Adipocyte (in vitro differentiated cells): ENCODE measurements around the gene PDE4D.
"Not testable (repeated sequence)": the region's sequence is repeated elsewhere in the genome, so short reads cannot be mapped to it uniquely, and the experiment has no call there.

ENCODE experiments used
- DNase-seq: peaks from one replicate; pipeline ENCODE4 v3.0.0-alpha.2; 2015; ENCODE audit warnings: low read depth
- H3K27me3 ChIP-seq: replicated peaks from 2 replicates; pipeline ENCODE4 v1.7.0; 2013; ENCODE audit warnings: mild to moderate bottlenecking, low read length, moderate library complexity; ENCODE audit not compliant: control insufficient read depth, insufficient read depth
- H3K36me3 ChIP-seq: 2 replicates; pipeline ENCODE4 v1.7.0; 2013; ENCODE audit warnings: low read length, mild to moderate bottlenecking, moderate library complexity; ENCODE audit not compliant: control insufficient read depth, insufficient read depth, severe bottlenecking
- H3K4me1 ChIP-seq: 2 replicates; pipeline ENCODE4 v1.7.0; 2013; ENCODE audit warnings: mild to moderate bottlenecking, low read length, moderate library complexity; ENCODE audit not compliant: control insufficient read depth, insufficient read depth
- H3K4me3 ChIP-seq: 2 replicates; pipeline ENCODE4 v1.7.0; 2013; ENCODE audit warnings: mild to moderate bottlenecking, low read length, moderate library complexity
- H3K9ac ChIP-seq: 2 replicates; pipeline ENCODE4 v1.7.0; 2013; ENCODE audit warnings: mild to moderate bottlenecking, low read length, moderate library complexity
- H3K9me3 ChIP-seq: 2 replicates; pipeline ENCODE4 v1.7.0; 2013; ENCODE audit warnings: mild to moderate bottlenecking, low read length, moderate library complexity; ENCODE audit not compliant: control insufficient read depth

Gene PDE4D

DNA sequence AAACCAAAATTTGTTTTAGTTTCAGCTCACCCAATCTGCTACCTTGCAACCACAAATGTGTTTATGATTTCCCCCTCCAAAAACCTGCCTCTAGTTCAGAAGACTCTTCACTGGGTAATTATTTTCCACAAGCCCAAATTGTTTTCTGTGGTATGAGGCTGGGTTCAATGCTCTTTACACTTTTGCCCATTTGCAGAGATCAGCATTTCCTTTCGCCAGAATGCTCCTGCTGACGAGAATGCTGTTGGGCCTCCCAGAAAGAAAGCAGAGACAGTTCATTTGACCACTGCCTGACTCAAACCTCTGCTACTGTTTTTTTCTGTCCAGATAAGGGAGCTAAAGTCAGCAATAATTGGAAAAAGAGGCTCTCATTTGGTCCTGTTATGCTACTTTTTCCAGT, 427.3 kb downstream of the PDE4D start:
- H3K9ac ChIP-seq = no peak overlapping the region
- no peaks in the 10 kb centered on the region for H3K36me3 ChIP-seq
- H3K4me3 ChIP-seq = no peak overlapping the region
- peaks cover 4% of the 10 kb centered on the region for H3K9me3 ChIP-seq
- H3K27me3 ChIP-seq = no peaks in the 10 kb centered on the region
- DNase-seq = no peak
- H3K4me1 ChIP-seq = no peaks in the 10 kb centered on the region

DNA sequence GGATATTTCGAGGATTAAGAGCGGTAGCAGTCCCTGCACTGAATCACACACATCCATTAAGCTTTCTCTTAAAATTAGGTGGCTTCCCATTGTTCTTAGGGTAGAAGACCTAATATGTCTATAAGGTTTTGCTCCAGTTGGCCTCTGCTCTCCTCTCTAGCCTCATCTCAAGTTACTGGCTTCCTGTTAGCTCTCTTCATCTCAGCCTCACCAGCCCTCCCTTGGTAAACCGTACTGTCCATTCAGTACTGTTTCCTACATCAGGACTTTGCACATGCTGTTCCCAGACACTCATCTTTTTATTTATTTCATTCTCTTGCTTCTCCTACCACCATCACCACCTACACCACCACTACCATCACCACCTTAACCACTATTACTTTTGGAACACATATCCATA, 428.6 kb downstream of the PDE4D start:
- no peak for DNase-seq
- H3K9ac ChIP-seq = no peak overlapping the region
- no peaks in the 10 kb centered on the region for H3K36me3 ChIP-seq
- H3K9me3 ChIP-seq = no peaks in the 10 kb centered on the region
- H3K4me3 ChIP-seq = no peak overlapping the region
- H3K4me1 ChIP-seq = no peaks in the 10 kb centered on the region
- no peaks in the 10 kb centered on the region for H3K27me3 ChIP-seq

GRCh38 chr5:59463618-59464166, 429.8 kb downstream of the PDE4D start:
- H3K36me3 ChIP-seq, DNase-seq, H3K4me1 ChIP-seq, H3K9ac ChIP-seq, H3K9me3 ChIP-seq, H3K4me3 ChIP-seq, H3K27me3 ChIP-seq: not testable (repeated sequence)

- no peaks in the 10 kb centered on the region for H3K4me1 ChIP-seq
- H3K27me3 ChIP-seq = no peaks in the 10 kb centered on the region
- H3K4me3 ChIP-seq = no peak overlapping the region
- no peak for DNase-seq
- no peaks in the 10 kb centered on the region for H3K9me3 ChIP-seq
- H3K9ac ChIP-seq = no peak overlapping the region
- no peaks in the 10 kb centered on the region for H3K36me3 ChIP-seq
These were observed 430.6 kb downstream of the PDE4D start for GRCh38 chr5:59462956-59463355.

DNA sequence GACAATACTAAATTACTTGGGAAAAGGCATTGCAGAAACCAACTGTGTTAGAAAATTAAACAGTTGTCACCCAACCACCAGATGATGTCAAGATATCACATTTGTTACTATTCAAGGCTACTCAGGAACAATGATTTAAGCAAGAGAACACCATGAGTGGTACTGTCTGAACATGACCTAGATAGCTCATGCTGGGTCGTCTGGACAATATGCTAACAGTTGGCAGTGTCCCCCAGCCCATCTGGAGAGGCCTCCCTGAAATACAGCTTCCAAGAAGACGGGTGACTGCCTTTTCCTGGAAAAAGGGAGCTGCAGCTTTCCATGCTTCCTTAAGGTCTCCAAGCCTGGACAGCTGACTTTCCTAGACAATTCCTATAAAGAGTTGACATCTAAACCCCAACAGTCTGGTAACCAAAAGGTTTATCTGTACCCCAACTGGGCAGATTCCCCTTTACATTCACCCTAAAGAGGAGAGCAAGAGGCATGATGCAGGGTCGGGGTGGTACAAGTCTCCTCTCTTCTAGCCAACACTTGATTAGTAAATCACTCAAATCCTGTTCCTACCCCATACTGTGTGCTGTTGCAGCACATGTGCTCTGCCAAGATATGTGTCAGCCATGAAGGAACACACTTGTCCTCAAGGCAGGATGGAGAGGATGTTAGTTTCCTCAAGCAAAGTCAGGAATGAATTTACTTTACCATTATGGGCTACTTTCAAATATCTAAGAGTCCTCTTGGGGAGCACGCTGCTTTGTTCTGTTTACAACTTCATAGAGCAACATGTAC, 433.0 kb downstream of the PDE4D start:
- no peak for DNase-seq
- H3K9me3 ChIP-seq = peaks cover 7% of the 10 kb centered on the region
- H3K4me3 ChIP-seq = no peak overlapping the region
- H3K27me3 ChIP-seq = peaks cover 3% of the 10 kb centered on the region
- no peaks in the 10 kb centered on the region for H3K36me3 ChIP-seq
- H3K4me1 ChIP-seq = no peaks in the 10 kb centered on the region
- H3K9ac ChIP-seq = no peak overlapping the region

- no peak overlapping the region for H3K9ac ChIP-seq
- peaks cover 7% of the 10 kb centered on the region for H3K9me3 ChIP-seq
- no peak overlapping the region for H3K4me3 ChIP-seq
- H3K36me3 ChIP-seq = no peaks in the 10 kb centered on the region
- peaks cover 3% of the 10 kb centered on the region for H3K27me3 ChIP-seq
- no peak for DNase-seq
- H3K4me1 ChIP-seq = no peaks in the 10 kb centered on the region
These were observed 434.4 kb downstream of the PDE4D start for GRCh38 chr5:59458966-59459729.

DNA sequence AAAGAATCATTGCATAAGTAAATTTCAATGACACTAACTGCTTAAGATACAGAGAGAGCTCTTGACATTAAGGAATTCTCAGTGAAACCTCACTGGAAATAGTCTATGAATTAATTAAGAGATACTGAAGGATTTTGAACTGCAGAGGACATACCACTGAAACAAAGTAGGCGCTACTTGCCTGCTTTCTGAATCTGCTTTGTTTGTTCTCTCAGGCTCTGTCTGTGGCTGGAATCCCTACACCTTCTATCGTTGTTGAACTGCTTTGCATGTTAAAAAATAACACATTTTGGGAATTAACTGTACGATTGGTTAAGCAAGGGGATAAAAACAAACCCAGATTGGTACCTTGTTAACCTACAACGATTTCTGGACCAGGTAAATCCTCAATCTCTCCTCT, 435.2 kb downstream of the PDE4D start:
- Histone ChIP-seq H3K9me3 (peaks cover 7% of the 10 kb centered on the region), H3K9ac (no peak overlapping the region)

GRCh38 chr5:59449905-59450644, 443.5 kb downstream of the PDE4D start:
- Histone ChIP-seq H3K4me3 (no peak overlapping the region), H3K9me3 (peaks cover 12% of the 10 kb centered on the region), H3K27me3 (no peaks in the 10 kb centered on the region), H3K4me1 (no peaks in the 10 kb centered on the region), H3K36me3 (no peaks in the 10 kb centered on the region), H3K9ac (no peak overlapping the region)
- DNase-seq = no peak

More for the DNA sequence above, 435.2 kb downstream of the PDE4D start:
- peaks cover 3% of the 10 kb centered on the region for H3K27me3 ChIP-seq
- H3K4me1 ChIP-seq = no peaks in the 10 kb centered on the region
- no peak for DNase-seq
- no peak overlapping the region for H3K4me3 ChIP-seq
- no peaks in the 10 kb centered on the region for H3K36me3 ChIP-seq

- H3K4me1 ChIP-seq = no peaks in the 10 kb centered on the region
- no peaks in the 10 kb centered on the region for H3K27me3 ChIP-seq
- H3K4me3 ChIP-seq = no peak overlapping the region
- no peak overlapping the region for H3K9ac ChIP-seq
- H3K36me3 ChIP-seq = no peaks in the 10 kb centered on the region
- H3K9me3 ChIP-seq = peaks cover 12% of the 10 kb centered on the region
- no peak for DNase-seq
These were observed 447.2 kb downstream of the PDE4D start for GRCh38 chr5:59446356-59446755.

GRCh38 chr5:59445741-59446140, 447.8 kb downstream of the PDE4D start:
- no peak for DNase-seq
- H3K36me3 ChIP-seq = no peaks in the 10 kb centered on the region

GRCh38 chr5:59439303-59439702, 454.2 kb downstream of the PDE4D start:
- no peak for DNase-seq
- no peaks in the 10 kb centered on the region for H3K9me3 ChIP-seq
- no peak overlapping the region for H3K9ac ChIP-seq
- no peaks in the 10 kb centered on the region for H3K4me1 ChIP-seq
- H3K27me3 ChIP-seq = peaks cover 2% of the 10 kb centered on the region
- no peaks in the 10 kb centered on the region for H3K36me3 ChIP-seq
- no peak overlapping the region for H3K4me3 ChIP-seq

More at GRCh38 chr5:59445741-59446140, 447.8 kb downstream of the PDE4D start:
- no peak overlapping the region for H3K4me3 ChIP-seq
- H3K9ac ChIP-seq = no peak overlapping the region
- no peaks in the 10 kb centered on the region for H3K4me1 ChIP-seq
- H3K9me3 ChIP-seq = peaks cover 12% of the 10 kb centered on the region
- no peaks in the 10 kb centered on the region for H3K27me3 ChIP-seq
